MCF 10A (cell line): ENCODE data around the gene TCF4. TPM values are rescaled to one million over a fixed set of nuclear protein-coding genes. Genes with fewer than 3 reads are reported as not detected.

Source experiments
- BruUV-seq: library from RNA; stranded (reverse); fragments of 400-500 nt; replicated peaks from 2 replicates; lab custom pipeline; 2021; lab: Mats Ljungman, UMichigan
- CTCF ChIA-PET: fragments of 300-600 bp; sonication (Branson Sonifier 250); formaldehyde crosslinking; extraction: SDS; loops from one replicate; lab custom pipeline; 2021; ENCODE audit warnings: antibody characterized with exemption, inconsistent platforms; lab: Yijun Ruan, JAX
- POLR2A ChIA-PET: fragments of 300-600, 350-650 bp; sonication (Branson Sonifier 250); formaldehyde crosslinking; extraction: SDS; loops from one replicate; lab custom pipeline; 2020; ENCODE audit warnings: antibody characterized with exemption, inconsistent platforms; lab: Yijun Ruan, JAX
- DNase-seq: peaks from one replicate; pipeline ENCODE4 v3.0.0-alpha.2; 2018; ENCODE audit not compliant: unreplicated experiment
- H3K27ac Mint-ChIP-seq: one replicate; pipeline ENCODE4 v1.8.0; 2022; ENCODE audit warnings: mild to moderate bottlenecking, low read depth, mixed read lengths; ENCODE audit not compliant: unreplicated experiment
- H3K27me3 Mint-ChIP-seq: one replicate; pipeline ENCODE4 v1.8.0; 2022; ENCODE audit warnings: mixed read lengths; ENCODE audit not compliant: insufficient read depth, unreplicated experiment
- H3K36me3 Mint-ChIP-seq: one replicate; pipeline ENCODE4 v1.8.0; 2022; ENCODE audit warnings: mild to moderate bottlenecking, moderate library complexity, mixed read lengths; ENCODE audit not compliant: insufficient read depth, unreplicated experiment
- H3K4me1 Mint-ChIP-seq: one replicate; pipeline ENCODE4 v1.8.0; 2022; ENCODE audit warnings: mixed read lengths; ENCODE audit not compliant: insufficient read depth, unreplicated experiment
- H3K4me3 Mint-ChIP-seq: one replicate; pipeline ENCODE4 v1.8.0; 2022; ENCODE audit warnings: mild to moderate bottlenecking, moderate library complexity, mixed read lengths; ENCODE audit not compliant: unreplicated experiment
- H3K9me3 Mint-ChIP-seq: one replicate; pipeline ENCODE4 v1.8.0; 2022; ENCODE audit warnings: mixed read lengths; ENCODE audit not compliant: unreplicated experiment
- intact Hi-C: fragments of 100-400 bp; cut with micrococcal nuclease; formaldehyde crosslinking; loops from 2 replicates; pipeline ENCODE4 v1.14.1; 2022
- total RNA-seq: library from RNA; stranded (reverse); gene quantifications from 2 replicates; pipeline ENCODE4 v1.2.3, GENCODE V29; 2022
- TF ChIP-seq, protein P1 (sequence below): fragments of 200-600 bp; IDR thresholded peaks from one replicate; pipeline ENCODE4 v1.8.0; 2022; ENCODE audit warnings: antibody characterized with exemption, mild to moderate bottlenecking; ENCODE audit not compliant: unreplicated experiment

TCF4 gene
- total RNA-seq, 1 experiment from 2014 or later = 6.2 TPM

DNA sequence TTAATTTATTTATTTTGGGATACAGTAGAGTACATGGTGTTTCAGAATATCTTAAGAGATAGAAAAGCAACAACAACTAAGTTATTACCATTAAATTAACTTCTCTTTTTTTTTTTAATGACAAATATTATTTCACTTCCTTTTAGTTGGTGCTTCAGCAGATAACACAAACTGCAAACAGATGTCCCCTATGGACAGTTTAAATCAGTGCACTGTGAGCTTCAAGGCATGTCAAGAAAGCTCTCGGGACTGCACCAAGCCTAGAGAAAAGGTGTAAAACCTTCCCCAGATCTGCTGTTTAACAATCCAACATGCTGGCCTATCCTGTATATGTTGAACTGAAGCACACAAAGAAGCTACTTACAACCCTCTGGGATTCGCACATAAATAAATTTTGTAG is 122.7 kb downstream of the TCF4 start:
- intact Hi-C loops = no loop called here
- H3K27ac Mint-ChIP-seq = no peak overlapping the region
- no TSS peak for BruUV-seq
- ChIA-PET POLR2A (interaction anchor here (0.9 kb wide), 1 partner anchor 12 kb away, joined by 3 read pairs; no protein-coding TSS in a partner anchor), CTCF (interaction anchor here (0.7 to 1.1 kb wide), 2 partner anchors 15 to 49 kb away, joined by 3 to 4 read pairs; no protein-coding TSS in a partner anchor)
- H3K4me1 Mint-ChIP-seq = no peaks in the 10 kb centered on the region
- no peak for DNase-seq
- H3K36me3 Mint-ChIP-seq = no peaks in the 10 kb centered on the region
- no peak overlapping the region for H3K4me3 Mint-ChIP-seq
- no peaks in the 10 kb centered on the region for H3K27me3 Mint-ChIP-seq
- no peaks in the 10 kb centered on the region for H3K9me3 Mint-ChIP-seq
- TF ChIP-seq, protein P1, sequence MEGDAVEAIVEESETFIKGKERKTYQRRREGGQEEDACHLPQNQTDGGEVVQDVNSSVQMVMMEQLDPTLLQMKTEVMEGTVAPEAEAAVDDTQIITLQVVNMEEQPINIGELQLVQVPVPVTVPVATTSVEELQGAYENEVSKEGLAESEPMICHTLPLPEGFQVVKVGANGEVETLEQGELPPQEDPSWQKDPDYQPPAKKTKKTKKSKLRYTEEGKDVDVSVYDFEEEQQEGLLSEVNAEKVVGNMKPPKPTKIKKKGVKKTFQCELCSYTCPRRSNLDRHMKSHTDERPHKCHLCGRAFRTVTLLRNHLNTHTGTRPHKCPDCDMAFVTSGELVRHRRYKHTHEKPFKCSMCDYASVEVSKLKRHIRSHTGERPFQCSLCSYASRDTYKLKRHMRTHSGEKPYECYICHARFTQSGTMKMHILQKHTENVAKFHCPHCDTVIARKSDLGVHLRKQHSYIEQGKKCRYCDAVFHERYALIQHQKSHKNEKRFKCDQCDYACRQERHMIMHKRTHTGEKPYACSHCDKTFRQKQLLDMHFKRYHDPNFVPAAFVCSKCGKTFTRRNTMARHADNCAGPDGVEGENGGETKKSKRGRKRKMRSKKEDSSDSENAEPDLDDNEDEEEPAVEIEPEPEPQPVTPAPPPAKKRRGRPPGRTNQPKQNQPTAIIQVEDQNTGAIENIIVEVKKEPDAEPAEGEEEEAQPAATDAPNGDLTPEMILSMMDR = no peak

DNA sequence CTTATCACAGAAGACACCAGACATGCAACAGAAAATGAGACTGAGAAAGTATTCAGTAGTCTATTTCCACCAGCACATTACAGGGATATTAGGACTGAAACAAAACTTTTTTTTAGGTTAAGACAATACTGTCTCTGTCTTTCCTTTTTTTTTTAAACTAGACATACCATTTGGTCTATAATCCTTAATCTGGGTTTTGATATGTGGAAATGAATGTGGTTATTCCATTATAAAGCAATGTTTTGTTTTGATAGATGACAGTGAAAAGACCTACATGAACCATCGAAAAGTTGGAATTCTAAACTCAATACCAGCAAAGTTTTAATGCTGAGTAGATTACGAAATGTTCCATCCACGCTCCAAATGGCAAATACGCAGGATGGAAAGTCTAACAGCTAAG is 123.4 kb downstream of the TCF4 start:
- TF ChIP-seq, protein P1 = no peak
- CTCF ChIA-PET = interaction anchor here (1.1 kb wide), 1 partner anchor 15 kb away, joined by 3 read pairs; no protein-coding TSS in a partner anchor
- H3K4me1 Mint-ChIP-seq = no peaks in the 10 kb centered on the region
- intact Hi-C loops = no loop called here
- H3K27ac Mint-ChIP-seq = no peak overlapping the region
- no peak for DNase-seq
- no TSS peak for BruUV-seq
- H3K9me3 Mint-ChIP-seq = no peaks in the 10 kb centered on the region
- POLR2A ChIA-PET = no interaction called here
- H3K36me3 Mint-ChIP-seq = no peaks in the 10 kb centered on the region
- H3K27me3 Mint-ChIP-seq = no peaks in the 10 kb centered on the region
- no peak overlapping the region for H3K4me3 Mint-ChIP-seq

DNA sequence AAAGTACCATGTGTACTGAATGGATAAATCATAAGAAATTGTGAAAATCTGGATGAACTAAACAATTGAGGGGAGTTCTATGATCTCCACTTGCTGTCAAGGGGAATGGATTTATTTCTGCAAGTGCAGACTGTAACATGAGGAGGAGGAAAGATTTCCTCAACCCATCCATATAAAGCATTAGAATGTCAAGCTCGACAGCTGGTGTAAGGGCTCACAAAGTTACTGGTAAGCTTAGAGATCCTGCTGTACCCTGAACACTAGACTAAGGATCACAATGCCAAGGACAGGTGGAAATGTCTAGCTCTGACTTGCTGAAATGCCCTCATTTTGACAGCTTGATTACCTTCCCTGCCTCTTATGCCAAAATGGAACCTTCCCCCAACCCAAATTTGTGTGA is 125.3 kb downstream of the TCF4 start:
- Mint-ChIP-seq H3K27me3 (no peaks in the 10 kb centered on the region), H3K36me3 (no peaks in the 10 kb centered on the region), H3K9me3 (no peaks in the 10 kb centered on the region), H3K4me1 (no peaks in the 10 kb centered on the region), H3K27ac (no peak overlapping the region), H3K4me3 (no peak overlapping the region)
- CTCF ChIA-PET = interaction anchor here (1.3 kb wide), 1 partner anchor 10 kb away, joined by 3 read pairs; no protein-coding TSS in a partner anchor
- TF ChIP-seq, protein P1 = no peak
- intact Hi-C loops = no loop called here
- no TSS peak for BruUV-seq
- no peak for DNase-seq
- POLR2A ChIA-PET = interaction anchor here (0.6 to 1.6 kb wide), 2 partner anchors 9 to 851 kb away, joined by 3 to 4 read pairs; no protein-coding TSS in a partner anchor

DNA sequence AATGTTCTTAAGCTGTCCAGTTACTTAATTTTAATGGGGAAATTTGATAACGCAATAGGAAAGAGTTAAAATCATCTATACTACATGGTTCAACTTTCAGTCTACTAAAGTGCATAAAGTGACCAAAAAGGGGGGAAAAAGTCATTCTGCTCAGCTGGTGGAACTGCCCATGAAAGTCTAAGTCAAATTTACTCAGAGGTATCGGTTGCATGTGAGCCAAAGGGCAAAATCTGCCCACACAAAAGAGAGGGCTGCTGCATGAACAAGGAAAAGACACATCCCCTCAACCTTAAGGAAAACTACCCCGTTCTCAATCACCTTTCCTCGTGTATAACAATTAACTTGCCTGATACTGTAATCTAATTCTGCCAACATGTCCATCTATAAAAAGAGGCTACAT is 126.1 kb downstream of the TCF4 start:
- intact Hi-C loops = no loop called here
- Mint-ChIP-seq H3K36me3 (no peaks in the 10 kb centered on the region), H3K4me1 (no peaks in the 10 kb centered on the region), H3K27ac (no peak overlapping the region), H3K9me3 (no peaks in the 10 kb centered on the region), H3K4me3 (no peak overlapping the region), H3K27me3 (no peaks in the 10 kb centered on the region)
- BruUV-seq = no TSS peak
- CTCF ChIA-PET = interaction anchor here (1.3 kb wide), 1 partner anchor 9 kb away, joined by 3 read pairs; no protein-coding TSS in a partner anchor
- no peak for DNase-seq
- POLR2A ChIA-PET = interaction anchor here (0.6 kb wide), 1 partner anchor 850 kb away, joined by 3 read pairs; no protein-coding TSS in a partner anchor
- TF ChIP-seq, protein P1 = no peak
